ENCODE data around the gene HOXC6. TPM values are rescaled to one million over a fixed set of nuclear protein-coding genes. Genes with fewer than 3 reads are reported as not detected.

The HOXC6 gene
- total RNA-seq, 4 donors from 2014 or later, result 0.21 to 1.1 (median 0.30) TPM; not detected in 1

DNA sequence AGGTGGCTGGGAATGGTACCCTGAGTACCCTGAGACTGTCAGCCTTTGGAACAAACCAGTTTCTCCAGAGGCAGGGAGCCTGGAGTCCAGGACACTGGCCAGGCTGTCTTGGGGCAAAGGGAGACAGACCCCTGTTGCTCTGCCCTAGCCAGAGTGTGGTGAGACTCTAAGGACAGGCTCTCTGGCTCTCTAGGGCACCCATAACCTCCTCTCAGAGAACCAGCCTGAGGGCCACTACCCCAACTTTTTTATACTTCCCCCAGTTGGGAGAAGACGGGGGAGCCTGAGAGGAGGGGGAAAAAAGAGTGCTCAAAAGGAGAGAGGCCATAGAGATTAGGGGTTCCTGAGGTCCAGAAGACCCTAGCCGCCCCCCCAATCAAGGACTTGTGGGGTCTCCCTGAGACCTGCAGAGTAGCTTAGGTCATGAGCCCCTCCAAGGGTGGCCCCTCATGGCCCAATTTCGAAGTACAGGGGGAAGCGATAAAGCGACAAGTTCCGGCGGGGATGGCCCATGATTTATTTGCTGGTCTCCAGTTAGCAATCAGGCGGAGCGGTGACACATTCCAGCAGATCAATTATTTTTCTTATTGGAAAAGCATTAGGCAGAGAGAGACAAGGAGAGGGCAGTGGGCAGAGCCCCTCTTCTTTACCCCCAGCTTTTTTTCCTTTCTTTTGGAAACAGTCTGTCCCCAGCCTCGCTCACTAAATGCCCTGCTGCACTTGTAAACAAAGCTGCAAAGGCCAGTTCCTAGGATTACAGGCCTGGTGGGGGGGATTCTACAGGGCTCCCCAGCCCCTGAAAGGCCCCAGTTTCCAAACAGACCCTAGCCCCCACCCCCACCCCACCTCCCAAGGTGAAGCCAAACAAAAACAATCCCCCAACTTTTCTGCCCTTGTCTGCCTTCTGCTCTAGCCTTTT is 17.9 kb upstream of the HOXC6 start:
- peaks cover 8 to 43% (median 20%) of the 10 kb centered on the region in 3 donors for H3K4me1 ChIP-seq
- intact Hi-C loops (cut with DNase I), result no loop called here
- TF ChIP-seq POLR2A (IDR thresholded peaks at IDR 0.05), result no peak
- TF ChIP-seq, protein P1, sequence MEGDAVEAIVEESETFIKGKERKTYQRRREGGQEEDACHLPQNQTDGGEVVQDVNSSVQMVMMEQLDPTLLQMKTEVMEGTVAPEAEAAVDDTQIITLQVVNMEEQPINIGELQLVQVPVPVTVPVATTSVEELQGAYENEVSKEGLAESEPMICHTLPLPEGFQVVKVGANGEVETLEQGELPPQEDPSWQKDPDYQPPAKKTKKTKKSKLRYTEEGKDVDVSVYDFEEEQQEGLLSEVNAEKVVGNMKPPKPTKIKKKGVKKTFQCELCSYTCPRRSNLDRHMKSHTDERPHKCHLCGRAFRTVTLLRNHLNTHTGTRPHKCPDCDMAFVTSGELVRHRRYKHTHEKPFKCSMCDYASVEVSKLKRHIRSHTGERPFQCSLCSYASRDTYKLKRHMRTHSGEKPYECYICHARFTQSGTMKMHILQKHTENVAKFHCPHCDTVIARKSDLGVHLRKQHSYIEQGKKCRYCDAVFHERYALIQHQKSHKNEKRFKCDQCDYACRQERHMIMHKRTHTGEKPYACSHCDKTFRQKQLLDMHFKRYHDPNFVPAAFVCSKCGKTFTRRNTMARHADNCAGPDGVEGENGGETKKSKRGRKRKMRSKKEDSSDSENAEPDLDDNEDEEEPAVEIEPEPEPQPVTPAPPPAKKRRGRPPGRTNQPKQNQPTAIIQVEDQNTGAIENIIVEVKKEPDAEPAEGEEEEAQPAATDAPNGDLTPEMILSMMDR (IDR thresholded peaks at IDR 0.05), result no peak
- H3K9me3 ChIP-seq, result no peaks in the 10 kb centered on the region
- DNase-seq, result no peak
- H3K36me3 ChIP-seq, result no peaks in the 10 kb centered on the region
- H3K27ac ChIP-seq, result no peak overlapping the region
- H3K27me3 ChIP-seq, result peaks cover 13 to 100% (median 54%) of the 10 kb centered on the region in 4 donors
- no peak overlapping the region for H3K4me3 ChIP-seq
- 51 to 72% methylated on average over 8 to 9 of the region's 10 CpGs for WGBS, 2 donors

- Histone ChIP-seq H3K27ac (no peak overlapping the region), H3K9me3 (no peaks in the 10 kb centered on the region), H3K4me1 (peaks cover 8 to 35% (median 17%) of the 10 kb centered on the region in 3 donors), H3K4me3 (no peak overlapping the region), H3K36me3 (no peaks in the 10 kb centered on the region), H3K27me3 (peaks cover 14 to 100% (median 53%) of the 10 kb centered on the region in 4 donors)
- DNase-seq, result no peak
- 31% methylated on average over 14 to 17 of the region's 17 CpGs for WGBS, 2 donors
- intact Hi-C loops (cut with DNase I), result no loop called here
- TF ChIP-seq POLR2A (IDR thresholded peaks at IDR 0.05), result no peak
- TF ChIP-seq, protein P1 (IDR thresholded peaks at IDR 0.05), result no peak
Measured at GRCh38 chr12:54010972-54011664, 17.1 kb upstream of the HOXC6 start.

GRCh38 chr12:54011665-54012532 is 16.3 kb upstream of the HOXC6 start:
- peaks cover 15 to 100% (median 54%) of the 10 kb centered on the region in 4 donors for H3K27me3 ChIP-seq
- intact Hi-C loops (cut with DNase I), result no loop called here
- H3K27ac ChIP-seq, result no peak overlapping the region

DNA sequence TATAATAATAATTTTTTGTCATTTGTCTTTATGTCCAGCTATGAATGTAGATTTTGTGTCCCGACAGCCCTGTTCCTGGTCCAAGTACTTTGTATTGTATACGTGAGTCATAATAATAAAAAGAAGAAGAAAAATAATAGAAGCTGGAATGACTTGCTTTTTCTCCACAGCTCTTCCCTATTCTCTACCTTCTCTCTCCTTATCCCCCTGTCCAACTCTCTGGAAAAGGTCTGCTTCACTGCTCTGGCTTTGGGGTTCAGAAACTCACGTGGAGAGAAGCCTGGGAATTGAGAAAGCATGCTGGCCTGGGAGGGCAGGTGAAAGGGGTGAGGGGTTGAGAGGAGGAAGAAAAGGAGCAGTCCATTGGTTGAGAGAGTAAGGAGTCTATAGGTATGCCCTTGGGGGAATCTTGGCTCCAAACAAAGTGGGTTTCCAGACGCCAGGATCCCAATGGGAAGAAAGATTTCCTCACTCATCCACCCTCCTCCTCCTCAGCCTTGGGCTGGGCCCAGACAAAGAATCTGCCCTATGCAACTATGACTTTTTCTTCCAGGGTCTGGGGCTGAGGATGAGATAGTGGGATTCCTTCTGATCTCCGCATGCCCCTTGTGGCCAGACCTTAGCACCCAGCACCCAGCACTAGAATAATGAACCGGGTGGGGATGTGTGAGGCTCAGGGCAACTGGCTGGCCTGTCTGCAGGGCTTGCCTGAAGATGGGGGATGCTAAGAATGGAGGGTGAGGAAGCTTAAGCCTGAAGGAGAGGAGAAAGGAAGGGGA is 15.4 kb upstream of the HOXC6 start:
- H3K4me3 ChIP-seq, result no peak overlapping the region
- intact Hi-C loops (cut with DNase I), result no loop called here

More at GRCh38 chr12:54011665-54012532, 16.3 kb upstream of the HOXC6 start:
- no peaks in the 10 kb centered on the region for H3K36me3 ChIP-seq
- no peak for DNase-seq
- WGBS, 2 donors, result 40 to 53% methylated on average over 9 to 14 of the region's 14 CpGs
- no peak for TF ChIP-seq POLR2A (IDR thresholded peaks at IDR 0.05)
- TF ChIP-seq, protein P1 (IDR thresholded peaks at IDR 0.05), result no peak
- H3K4me1 ChIP-seq, result peaks cover 8 to 35% (median 15%) of the 10 kb centered on the region in 3 donors
- no peaks in the 10 kb centered on the region for H3K9me3 ChIP-seq
- no peak overlapping the region for H3K4me3 ChIP-seq

More for the DNA sequence above, 15.4 kb upstream of the HOXC6 start:
- no peak for TF ChIP-seq POLR2A (IDR thresholded peaks at IDR 0.05)
- TF ChIP-seq, protein P1 (IDR thresholded peaks at IDR 0.05), result no peak
- WGBS, 2 donors, result 36 to 42% methylated on average over 5 of the region's 6 CpGs
- Histone ChIP-seq H3K9me3 (no peaks in the 10 kb centered on the region), H3K4me1 (peaks cover 8 to 44% (median 19%) of the 10 kb centered on the region in 3 donors), H3K27ac (no peak overlapping the region), H3K27me3 (peaks cover 15 to 100% (median 53%) of the 10 kb centered on the region in 4 donors), H3K36me3 (no peaks in the 10 kb centered on the region)
- DNase-seq, result no peak

Data from esophagus squamous epithelium (tissue), 5 donors.